GM19023 (cell line): ENCODE data around the gene ATP1A1.

Experiments used
- ATAC-seq: cut with Tn5 transposase; IDR thresholded peaks from one replicate; pipeline ENCODE4 v1.9.1; 2021; ENCODE audit warnings: mild to moderate bottlenecking, moderate library complexity; ENCODE audit not compliant: unreplicated experiment

Gene ATP1A1

DNA sequence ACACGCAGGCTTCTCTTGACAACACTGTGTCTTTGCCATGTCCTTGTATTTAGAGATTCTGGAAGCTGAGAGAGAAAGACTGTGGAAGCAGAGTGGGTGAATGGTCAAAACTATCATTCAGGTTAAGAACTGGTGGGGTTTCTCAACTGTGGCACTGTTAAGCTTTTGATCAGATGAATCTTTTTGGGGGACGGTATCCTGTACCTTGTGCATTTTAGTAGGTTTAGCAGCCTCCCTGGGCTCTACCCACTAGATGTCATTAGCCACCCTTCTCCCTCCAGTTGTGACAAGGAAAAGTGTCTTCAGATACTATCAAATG lies 39.4 kb downstream of the ATP1A1 start:
- ATAC-seq: no peak

DNA sequence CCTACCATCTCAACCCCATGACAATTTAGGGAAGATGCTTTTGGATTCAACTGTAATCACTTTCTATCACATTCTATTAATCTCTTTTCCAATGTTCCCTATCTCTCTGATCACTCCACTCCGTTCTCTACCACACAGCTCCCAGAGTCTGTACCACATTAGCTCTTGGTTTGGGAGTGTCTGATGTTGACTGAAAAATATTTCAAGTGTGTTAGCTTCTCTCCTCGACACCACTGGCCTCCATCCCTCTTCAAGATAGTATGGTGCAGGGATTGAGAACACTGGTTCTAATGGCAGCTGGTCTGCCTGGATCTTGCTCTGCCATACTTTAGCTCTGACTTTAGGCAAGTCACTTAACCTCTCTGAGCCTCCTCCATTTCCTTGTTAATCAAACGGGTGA lies 39.9 kb downstream of the ATP1A1 start:
- ATAC-seq: no peak

- ATAC-seq: no peak
Measured at GRCh38 chr1:116413414-116413813, 40.4 kb downstream of the ATP1A1 start.

- ATAC-seq: no peak
Measured at GRCh38 chr1:116414364-116414763, 41.3 kb downstream of the ATP1A1 start.

- ATAC-seq: no peak
Measured at GRCh38 chr1:116415200-116415698, 42.2 kb downstream of the ATP1A1 start.

GRCh38 chr1:116415699-116416533 lies 42.9 kb downstream of the ATP1A1 start:
- ATAC-seq: no peak

DNA sequence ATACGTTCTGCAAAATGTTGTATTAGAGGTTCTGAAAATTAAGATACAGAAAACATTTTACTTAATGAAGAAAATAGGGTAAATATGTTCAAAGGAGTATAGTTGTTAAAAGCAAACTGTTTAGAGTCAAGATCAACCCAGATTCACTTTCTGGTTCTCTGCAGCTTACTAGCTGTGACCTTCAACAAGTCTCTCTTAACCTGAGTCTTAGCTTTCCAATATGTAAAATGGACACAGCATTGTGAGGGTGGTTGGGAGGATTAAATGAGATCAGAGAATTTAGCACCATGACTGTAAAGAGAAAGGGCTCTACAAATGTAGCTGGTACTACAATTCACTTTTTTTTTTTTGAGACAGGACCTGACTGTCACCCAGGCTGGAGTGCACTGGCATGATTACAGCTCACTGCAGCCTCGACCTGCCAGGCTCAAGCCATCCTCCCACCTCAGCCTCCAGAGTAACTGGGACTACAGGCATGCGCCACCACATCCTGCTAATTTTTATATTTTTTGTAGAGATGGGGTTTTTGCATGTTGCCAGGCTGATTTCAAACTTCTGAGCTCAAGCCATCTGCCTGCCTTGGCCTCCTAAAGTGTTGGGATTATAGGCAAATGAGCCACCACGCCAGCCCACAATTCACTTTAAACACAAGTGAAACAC lies 43.9 kb downstream of the ATP1A1 start:
- no peak for ATAC-seq

DNA sequence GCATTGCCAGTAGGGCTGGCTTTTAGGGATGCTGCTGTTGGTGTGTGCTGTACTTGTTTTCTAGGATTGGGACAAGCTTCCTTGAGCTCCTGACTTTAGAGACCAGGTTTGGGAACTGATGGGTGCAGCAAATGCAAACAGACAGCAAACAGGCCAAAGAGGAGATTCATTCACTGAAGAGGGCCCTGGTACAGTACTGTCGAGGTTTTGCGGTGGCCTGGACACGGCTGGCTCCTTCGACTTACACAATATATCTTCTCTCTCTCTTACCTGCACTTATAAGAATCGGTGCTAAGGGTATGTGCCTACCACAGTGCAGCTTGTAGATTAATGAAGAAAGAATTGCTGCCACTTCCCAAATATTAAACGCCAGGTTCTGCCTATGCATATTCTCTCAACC lies 44.6 kb downstream of the ATP1A1 start:
- no peak for ATAC-seq

- peak; percentile 92 for ATAC-seq
Measured at GRCh38 chr1:116418091-116418830, 45.2 kb downstream of the ATP1A1 start.

DNA sequence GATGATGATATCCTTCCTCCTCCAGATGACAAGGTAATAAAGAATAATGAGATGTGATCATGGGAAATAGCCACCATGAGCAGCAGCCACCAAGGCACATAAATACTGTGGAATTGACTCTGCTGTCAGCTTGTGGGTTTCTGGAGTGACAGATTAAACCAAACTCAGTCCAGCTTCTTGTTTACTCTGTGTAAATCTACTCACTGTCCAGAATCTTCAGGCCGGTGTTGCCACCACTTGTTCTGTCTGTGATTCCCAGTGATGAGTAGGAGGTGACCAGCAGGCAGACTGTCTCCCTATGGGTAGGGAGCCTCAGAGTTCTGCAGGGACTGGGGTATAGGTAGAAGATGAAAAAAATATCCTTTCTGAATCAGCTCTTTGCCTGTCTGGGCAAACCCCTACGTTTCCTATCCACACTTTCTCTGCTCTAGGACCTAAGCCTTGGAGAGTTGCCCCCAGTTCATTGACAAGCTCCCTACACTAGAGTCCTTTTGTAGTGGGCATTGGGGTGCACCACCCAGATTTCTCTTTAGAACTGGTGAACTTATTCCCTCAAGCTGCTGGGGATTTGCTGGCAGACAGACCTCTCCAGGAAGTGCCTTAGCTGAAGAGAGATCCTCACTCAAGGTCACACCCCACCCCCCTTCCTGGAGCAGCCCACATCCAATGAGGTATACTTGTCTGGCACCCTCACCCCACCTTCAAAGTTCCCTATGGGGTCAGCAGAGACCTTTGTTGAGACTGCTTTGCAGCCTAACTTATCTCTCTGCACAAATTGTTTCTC lies 47.6 kb downstream of the ATP1A1 start:
- ATAC-seq: no peak

- ATAC-seq: no peak
Measured at GRCh38 chr1:116424438-116424837, 51.4 kb downstream of the ATP1A1 start.

DNA sequence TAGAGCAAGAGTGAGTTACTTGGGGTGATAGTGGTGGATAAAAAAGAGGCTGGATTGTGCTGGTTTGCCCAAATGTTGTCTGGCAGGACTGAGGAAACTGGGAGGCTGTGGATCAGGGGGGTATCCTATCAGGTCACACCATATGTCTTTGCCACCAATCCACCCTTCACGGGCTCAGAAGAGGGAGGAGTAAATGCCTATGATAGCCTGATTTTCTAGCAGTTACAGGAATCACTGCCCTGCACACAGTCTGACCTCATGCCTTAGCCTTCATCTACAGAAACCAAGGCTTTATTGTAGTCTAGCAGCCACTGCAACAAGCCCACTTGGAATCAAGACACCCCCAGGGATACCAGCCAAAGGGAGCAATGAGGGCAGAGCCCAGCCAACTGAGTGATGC lies 51.8 kb downstream of the ATP1A1 start:
- no peak for ATAC-seq

DNA sequence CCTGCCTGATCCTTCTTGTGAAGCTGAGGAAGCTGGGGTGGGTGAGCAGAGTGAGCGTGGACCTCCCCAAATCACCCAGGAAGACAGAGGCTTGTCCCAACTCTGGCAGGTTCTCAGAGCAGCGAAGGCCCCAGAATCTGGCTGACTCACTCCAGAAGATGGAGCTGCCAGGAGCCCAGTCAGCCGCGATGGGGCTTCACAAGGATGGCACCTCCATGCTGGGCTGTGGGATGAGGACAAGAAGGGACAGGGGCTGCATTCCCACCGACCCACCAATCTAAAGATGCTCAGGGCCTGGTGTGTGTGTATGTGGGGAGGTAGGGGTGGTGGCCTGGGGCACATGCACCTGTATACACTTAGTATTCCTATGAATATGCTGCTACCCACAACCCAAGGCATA lies 52.9 kb downstream of the ATP1A1 start:
- ATAC-seq: no peak

GRCh38 chr1:116426401-116426800 lies 53.4 kb downstream of the ATP1A1 start:
- ATAC-seq: no peak

- ATAC-seq: no peak
Measured at GRCh38 chr1:116428576-116428975, 55.5 kb downstream of the ATP1A1 start.

GRCh38 chr1:116429821-116430374 lies 56.9 kb downstream of the ATP1A1 start:
- no peak for ATAC-seq

DNA sequence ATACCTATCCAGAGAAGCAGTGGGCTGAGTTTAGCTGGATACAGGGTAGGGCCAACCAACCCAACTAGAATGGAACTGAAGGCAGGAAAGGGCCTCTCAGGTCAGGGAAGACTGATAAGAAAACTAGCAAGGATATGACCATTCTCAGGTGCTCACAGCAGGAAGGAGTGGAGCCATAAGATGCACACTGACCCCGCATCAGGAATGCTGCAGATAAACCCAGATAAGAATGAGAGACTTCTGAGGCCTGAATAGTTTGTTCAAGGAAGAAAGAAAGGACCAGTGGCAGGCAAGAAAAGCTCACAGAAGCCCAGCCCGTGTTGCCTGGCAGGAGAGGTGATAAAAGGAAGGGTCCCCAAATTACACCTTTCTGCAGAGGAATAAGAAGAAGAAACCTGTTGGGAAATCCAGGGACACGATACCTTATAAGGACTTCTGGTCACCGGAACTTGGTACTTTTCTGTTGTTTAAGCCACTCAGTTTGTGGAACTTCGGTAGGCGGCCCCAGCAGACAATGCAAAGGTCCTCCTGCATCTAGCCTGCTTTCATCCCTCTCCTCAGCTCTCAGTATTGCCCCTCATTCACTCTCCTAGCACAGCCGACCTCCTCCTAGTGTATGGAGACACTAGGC lies 58.9 kb downstream of the ATP1A1 start:
- ATAC-seq: no peak

GRCh38 chr1:116432655-116433265 lies 59.7 kb downstream of the ATP1A1 start:
- no peak for ATAC-seq
